ENCODE results near the gene NNMT.

Gene NNMT

GRCh38 chr11:114263513-114264170, 32.6 kb upstream of the NNMT start:
- DNase-seq (ENCODE audit: low spot score): no peak

GRCh38 chr11:114264381-114264780, 31.8 kb upstream of the NNMT start:
- DNase-seq (ENCODE audit: low spot score): no peak

DNA sequence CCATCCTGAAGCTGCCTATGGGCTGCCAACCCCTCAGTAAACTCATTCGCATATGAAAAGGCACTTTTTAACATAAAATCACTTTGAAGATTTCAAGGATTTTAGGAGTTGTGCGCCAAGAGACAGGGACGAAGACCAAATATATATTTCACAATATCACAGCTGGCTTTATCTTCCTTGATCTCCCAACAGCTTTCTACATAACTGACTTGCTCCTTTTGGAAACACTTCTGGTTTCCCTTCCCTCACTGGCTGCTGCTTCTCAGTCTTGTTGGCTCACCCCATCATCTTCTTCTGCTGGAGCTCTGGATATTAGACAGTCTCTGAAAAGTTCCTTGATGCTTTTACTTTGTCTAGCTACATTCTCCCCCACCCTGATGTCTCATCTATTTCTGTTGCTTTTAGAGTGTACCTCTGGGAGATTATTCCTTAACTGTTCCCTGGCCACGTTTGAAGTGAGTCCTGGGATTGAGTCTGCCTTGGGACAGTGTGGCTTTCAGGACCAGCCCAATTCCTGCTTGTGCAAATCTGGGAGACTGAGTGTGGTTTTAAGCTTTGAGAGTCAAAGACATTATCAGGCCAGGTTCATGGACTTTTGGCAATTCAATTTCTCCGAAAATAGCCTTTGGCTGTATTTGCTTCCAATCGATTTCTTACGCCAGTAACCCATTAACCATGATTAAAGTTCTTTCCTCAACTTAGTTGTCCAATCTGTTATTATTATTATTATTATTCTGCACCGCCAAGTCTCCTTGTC, 30.9 kb upstream of the NNMT start:
- DNase-seq (ENCODE audit: low spot score): no peak

DNA sequence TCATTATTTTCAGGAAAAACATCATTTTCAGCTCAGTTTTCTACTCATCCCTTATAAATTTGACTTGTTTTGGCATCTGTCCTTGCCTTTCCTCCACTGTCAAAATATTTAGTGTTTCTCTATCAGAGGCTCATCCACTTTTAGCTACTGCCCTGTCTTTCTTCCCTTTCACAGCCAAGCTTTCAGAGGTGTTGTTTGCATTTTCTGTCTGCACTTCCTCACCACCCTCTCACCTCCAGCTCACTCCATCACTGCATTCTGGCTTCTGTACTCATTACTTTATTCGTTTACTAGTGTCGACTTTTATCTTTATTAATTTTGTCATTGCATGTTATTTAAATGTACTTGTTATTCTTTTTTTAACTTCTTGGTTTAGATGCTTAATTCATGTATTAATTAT, 26.7 kb upstream of the NNMT start:
- no peak for DNase-seq (ENCODE audit: low spot score)

DNA sequence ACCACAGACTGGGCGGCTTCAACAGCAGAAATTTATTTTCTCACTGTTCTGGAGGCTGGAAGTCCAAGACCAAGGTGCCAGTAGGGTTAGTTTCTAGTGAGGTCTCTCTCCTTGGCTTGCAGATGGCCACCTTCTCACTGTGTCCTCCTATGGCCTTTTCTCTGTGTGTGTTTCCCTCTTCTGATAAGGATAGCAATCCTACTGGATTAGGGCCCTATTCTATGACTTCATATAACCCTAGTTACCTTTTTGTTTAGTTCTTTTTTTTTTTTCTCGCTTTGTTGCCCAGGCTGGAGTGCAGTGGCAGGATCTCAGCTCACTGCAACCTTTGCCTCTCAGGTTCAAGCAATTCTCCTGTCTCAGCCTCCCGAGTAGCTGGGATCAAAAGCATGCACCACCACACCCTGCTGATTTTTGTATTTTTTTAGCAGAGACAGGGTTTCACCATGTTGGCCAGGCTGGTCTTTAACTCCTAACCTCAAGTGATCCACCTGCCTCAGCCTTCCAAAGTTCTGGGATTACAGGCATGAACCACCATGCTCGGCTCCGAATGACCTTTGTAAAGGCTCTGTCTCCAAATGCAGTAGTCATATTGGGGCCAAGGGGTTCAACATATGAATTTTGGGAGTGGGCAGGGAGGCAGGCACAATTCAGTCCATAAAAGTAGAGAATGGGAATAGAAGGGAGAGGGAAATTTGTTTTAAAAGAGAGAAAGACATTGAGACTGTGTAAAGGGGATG, 25.5 kb upstream of the NNMT start:
- DNase-seq (ENCODE audit: low spot score): no peak

GRCh38 chr11:114271316-114271715, 24.9 kb upstream of the NNMT start:
- no peak for DNase-seq (ENCODE audit: low spot score)

- DNase-seq (ENCODE audit: low spot score): no peak
Measured at GRCh38 chr11:114272311-114272710, 23.9 kb upstream of the NNMT start.

GRCh38 chr11:114273071-114273470, 23.1 kb upstream of the NNMT start:
- DNase-seq (ENCODE audit: low spot score): no peak

DNA sequence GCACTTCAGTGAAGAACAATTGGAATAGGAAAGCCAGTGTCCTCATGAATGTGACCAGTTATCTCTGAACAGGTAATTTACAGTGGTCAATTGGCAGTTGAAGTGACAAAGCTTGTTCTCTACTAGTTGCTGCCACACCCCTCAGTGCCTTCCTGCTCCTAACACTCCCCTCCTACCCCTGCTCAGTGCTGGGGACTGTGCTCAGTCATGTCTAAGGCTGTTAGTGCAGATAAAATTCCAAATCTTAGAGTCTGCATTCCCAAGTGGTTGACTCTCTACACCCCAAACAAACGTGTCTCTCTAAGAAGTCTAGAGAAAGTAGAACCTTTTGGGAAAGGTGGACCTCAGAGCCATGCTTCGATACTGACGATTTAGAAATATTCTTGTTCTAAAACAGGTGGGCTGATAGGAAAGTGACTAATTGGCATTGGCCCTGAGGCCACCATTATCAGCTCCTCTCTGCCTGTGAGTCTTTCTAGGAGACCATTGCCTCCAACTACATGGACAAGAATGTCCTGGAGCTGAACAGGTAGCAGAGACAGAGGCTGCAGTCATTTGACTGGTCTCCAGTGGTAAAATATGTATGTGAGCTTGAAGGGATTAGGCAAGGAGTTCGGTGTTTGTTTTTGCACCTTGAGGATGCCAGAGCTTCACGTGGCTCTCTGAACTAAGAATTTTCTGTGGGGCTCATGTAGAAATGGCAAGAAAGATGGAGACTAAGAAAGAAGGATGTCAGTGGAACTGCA, 22.1 kb upstream of the NNMT start:
- no peak for DNase-seq (ENCODE audit: low spot score)

GRCh38 chr11:114274637-114275036, 21.6 kb upstream of the NNMT start:
- DNase-seq (ENCODE audit: low spot score): no peak

- DNase-seq (ENCODE audit: low spot score): no peak
Measured at GRCh38 chr11:114275280-114275679, 20.9 kb upstream of the NNMT start.

- no peak for DNase-seq (ENCODE audit: low spot score)
Measured at GRCh38 chr11:114276077-114276476, 20.1 kb upstream of the NNMT start.

DNA sequence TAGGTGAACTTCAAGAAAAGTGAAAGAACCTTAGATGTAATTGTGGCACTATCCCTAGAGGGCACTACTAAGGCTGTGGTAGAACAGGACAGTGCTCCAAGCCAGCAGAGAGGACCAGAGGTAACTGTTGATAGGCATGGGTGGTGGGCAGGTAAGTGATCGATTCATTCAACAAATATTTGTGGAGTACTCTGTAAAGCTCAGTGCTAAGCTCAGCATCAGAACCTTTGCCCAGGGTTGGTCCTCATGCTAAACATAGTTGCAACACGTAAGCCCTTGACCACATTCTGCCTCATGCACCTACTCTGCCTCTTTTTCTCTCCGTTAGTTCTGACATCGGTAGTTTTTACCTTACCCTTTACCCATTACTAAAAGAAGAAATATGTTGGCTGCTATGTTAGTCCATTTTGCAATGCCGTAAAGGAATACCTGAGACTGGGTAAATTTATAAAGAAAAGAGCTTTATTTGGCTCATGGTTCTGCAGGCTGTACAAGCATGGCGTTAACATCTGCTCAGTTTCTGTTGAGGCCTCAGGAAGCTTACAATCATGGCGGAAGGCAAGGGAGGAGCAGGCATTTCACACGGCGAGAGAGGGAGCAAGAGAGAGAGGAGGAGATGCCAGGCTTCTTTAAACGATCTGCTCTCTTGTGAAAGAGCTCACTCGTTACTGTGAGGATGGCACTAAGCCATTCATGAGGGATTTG, 18.4 kb upstream of the NNMT start:
- no peak for DNase-seq (ENCODE audit: low spot score)

- no peak for DNase-seq (ENCODE audit: low spot score)
Measured at GRCh38 chr11:114278342-114279065, 17.7 kb upstream of the NNMT start.

DNA sequence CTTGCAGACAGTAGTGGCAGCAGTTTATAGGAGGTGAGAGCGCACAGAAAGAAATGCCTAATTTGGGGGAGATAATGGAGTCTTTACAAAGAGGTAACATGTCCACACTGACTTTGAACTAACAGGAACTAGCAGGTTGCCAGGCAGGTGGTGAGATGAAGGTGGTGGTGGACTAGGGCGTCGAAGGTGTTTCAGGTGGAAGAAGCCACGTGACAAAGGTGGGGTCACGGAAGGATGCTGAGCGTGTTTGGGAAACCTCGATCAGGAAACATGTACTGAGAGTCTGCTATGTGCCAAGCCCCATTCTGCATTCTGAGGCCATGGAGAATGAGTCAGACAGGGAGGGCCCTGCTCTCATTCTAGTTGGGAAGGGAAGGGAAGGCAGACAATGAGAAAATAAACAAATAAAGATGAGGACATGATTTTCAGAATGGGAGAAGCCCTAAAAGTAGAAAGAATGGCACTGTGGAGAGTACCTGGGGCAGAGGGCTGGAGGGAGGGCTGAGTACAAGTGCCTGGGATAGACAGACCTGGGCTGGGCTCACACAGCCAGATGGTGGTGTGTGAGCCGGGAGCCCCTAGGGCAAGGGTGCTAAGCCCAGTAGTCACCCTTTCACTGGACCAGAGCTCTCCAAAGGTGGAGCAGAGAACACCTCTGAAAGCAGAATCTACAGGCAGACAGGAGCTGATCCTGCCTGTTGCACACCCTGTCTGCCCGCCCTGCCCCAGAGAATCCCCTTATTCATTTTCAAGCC, 16.2 kb upstream of the NNMT start:
- DNase-seq (ENCODE audit: low spot score): no peak

- peak; percentile 6 for DNase-seq (ENCODE audit: low spot score)
Measured at GRCh38 chr11:114280696-114281095, 15.5 kb upstream of the NNMT start.

DNA sequence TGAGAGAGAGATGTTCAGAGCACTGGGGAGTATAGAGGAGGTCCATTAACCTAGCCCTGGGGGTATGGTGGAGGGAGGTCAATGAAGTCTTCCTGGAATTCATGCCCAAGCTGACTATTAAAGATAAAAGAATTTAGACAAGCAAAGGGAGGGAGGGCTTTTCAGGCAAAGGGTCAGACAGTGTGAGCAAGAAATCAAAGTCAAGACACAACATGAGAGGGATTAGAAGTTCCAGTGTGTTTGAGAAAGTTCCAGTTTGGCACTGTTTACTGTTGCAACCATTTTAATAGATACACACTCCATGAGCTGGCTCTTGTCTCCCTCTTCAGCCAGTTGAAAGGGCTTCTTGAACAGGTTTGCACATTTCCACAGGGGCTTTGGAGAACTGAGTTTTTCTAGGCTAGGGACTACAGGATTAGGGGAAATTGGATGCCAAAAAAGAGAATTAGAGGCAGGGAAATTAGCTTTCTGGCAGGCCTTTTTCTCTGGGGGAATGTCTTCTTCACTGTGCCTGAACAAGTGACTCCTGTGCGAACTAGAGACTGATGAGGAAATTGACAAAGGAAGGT, 14.7 kb upstream of the NNMT start:
- no peak for DNase-seq (ENCODE audit: low spot score)

DNA sequence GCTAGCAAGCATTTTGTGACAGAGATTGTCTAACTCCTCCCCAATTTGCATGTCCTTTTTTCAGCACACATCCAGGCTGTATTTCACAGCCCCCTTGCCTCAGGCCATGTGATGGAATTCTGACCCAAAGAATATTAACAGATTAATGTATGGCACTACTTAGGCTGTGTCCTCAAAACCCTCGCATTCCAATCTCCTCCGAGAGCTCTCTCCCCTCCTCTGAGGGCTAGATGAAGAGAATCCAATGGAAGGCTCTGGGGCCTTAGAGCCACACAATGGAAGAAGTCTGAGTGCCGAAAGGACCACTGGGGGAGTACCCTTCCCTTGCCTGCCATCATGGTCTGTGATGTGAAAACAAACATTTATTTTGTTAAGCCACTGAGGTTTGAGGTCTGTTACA, 13.7 kb upstream of the NNMT start:
- no peak for DNase-seq (ENCODE audit: low spot score)

- no peak for DNase-seq (ENCODE audit: low spot score)
Measured at GRCh38 chr11:114283422-114283821, 12.8 kb upstream of the NNMT start.

GRCh38 chr11:114284021-114284420, 12.2 kb upstream of the NNMT start:
- no peak for DNase-seq (ENCODE audit: low spot score)
